HG02970 (cell line): ENCODE data around the gene RBBP8NL.

Source experiments
- ATAC-seq: cut with Tn5 transposase; IDR thresholded peaks from one replicate; pipeline ENCODE4 v1.9.1; 2021; ENCODE audit warnings: mild to moderate bottlenecking, moderate library complexity, moderate number of reproducible peaks; ENCODE audit not compliant: unreplicated experiment, low FRiP score

The RBBP8NL gene

GRCh38 chr20:62424249-62425107, 2.9 kb downstream of the RBBP8NL start:
- no peak for ATAC-seq

DNA sequence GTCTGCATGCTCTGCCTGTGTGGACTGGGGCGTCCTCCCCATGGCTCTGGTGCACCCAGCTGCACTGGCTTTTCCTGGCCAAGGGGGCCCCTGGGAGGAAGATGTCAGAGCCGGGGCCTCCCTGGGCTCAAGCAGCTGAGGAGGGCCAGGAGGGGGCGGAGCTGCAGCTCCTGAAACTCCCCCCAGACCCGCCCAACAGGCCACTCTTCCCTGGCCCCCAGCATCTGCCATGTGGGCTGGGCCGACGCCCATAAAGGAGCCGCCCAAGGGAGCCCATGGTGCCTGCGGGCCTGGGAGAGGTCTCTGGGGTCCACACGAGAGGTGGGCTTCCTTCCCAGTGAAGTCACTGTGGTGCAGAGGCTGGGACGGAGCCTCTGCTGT, 4.0 kb downstream of the RBBP8NL start:
- ATAC-seq, result no peak

DNA sequence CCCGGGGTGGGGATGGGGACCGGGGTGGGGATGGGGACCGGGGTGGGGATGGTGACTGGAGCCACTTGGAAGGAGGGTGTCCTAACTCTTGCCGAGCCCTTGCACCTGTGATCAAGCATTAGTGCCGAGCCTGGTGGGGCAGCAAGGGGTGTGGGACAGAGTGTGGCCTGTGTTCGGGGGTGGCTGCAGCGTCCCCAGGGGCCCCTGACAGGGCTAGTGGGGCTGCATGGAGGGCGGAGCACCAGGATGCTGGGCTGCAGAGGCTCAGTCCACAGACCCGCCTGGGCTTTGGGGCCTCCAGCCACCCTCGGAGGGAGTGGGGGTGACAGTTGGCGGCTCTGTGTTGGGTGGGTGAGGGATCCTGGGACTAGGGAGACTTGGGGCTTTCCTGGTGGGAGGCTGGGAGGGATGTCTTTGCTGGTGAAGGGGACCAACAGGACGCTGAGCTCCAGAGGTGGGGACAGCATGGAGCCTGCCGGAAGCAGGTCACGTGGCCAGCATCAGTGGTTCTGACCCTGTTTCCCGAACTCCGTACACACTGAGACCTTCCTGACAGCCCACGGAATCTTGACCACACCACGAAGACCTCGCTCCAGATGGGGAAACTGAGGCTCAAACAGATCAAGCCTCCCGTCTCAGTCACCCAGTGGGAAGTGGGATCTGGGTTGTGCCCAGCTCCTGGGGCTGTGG, 4.6 kb downstream of the RBBP8NL start:
- no peak for ATAC-seq

- ATAC-seq, result no peak
These were observed 5.7 kb downstream of the RBBP8NL start for GRCh38 chr20:62421716-62421990.

- no peak for ATAC-seq
These were observed 6.3 kb downstream of the RBBP8NL start for GRCh38 chr20:62420846-62421715.

DNA sequence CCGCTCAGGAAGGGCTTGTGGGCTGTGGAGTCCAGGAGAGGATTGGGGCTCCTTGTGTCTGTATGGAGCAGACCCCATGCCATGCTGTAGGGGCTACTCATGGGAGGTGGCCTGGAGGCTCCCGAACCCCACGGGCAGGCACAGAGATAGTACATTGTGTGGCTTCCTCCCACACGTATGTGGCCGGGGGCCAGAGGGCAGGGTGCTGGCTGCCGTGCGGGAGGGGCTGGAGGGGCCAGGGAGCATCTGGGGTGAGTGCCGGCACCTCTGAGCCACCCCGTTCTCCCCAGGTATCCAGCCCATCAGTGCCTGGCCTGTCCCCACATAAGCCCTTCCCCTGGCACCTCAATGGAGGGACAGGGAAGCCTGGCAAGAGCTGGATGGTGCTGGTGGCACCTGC, 7.6 kb downstream of the RBBP8NL start:
- no peak for ATAC-seq

- no peak for ATAC-seq
These were observed 8.4 kb downstream of the RBBP8NL start for GRCh38 chr20:62418709-62419487.

DNA sequence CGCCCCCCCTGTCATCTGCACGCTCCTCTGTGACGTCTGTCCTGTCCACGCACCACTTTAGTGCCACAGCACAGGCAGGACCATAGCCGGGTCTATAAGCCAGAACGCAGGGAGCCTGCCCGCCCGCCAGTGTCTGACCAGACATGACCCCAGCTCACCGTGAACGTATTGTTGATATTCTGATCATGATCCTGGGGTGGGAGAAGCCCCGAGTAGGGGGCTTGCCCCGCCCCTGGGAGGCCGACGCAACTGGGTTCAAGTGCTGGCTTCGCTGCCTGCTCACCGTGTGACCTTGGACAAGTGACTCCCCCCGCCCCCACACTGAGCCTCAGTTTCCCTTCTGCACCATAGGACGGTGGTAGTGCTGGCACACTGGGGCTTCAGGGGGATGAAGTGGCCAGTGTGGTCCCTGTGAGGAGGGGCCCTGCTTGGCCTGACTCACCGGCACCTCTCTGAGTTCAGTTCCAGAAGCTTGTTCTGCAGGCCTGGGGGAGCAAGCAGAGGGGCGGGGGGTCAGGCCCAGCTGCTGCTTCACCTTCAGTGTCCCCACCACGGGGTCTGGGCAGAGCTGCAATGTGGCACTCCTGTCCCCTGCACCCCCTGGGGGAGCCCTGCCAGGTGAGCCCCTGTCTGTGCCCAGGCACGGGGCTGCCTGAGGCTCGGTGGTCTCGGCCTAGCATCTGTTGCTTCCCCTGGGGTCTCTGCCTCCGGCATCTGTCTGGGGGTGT, 9.2 kb downstream of the RBBP8NL start:
- no peak for ATAC-seq

GRCh38 chr20:62416651-62417637, 10.4 kb downstream of the RBBP8NL start:
- no peak for ATAC-seq

DNA sequence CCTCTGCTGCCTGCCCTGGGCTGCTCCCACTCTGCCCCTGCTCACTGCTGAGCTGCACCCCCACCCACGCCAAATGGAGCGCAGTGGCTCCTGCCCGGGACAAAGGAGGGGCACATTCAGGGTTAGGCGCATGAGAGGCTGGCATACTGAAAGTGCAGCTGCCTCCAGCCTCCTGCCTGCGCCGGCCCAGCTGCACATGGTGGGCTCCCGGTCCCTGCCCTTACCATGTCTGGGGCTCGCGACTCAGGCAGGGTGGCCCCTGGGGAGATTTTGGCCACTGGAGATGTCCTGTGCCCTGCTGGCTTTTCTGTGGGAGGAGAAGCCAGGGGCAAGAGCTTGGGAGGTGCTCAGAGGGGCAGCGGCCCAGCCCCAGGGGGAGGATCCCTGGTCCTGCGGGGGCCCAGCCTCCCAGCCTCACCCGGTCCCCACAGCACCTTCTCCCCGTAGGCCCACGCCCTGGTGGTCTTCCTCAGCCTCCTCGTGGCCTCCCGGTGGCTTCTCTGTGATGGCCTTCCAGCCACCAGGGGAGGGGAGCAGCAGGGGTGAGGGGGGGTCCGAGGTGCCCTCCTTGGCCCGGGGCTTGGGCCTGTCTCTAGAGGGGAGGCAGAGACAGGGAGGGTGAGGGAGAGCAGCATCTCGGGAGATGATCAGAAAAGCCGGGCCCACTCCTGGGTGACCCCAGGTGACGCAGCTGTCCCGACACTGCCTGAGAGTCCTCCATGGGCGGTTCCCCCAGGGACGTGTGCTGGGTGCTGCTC, 11.8 kb downstream of the RBBP8NL start:
- ATAC-seq, result no peak

GRCh38 chr20:62413896-62414481, 13.3 kb downstream of the RBBP8NL start:
- no peak for ATAC-seq

GRCh38 chr20:62413025-62413570, 14.2 kb downstream of the RBBP8NL start:
- no peak for ATAC-seq

- ATAC-seq, result no peak
These were observed 14.9 kb downstream of the RBBP8NL start for GRCh38 chr20:62412194-62413024.

GRCh38 chr20:62411479-62412193, 15.7 kb downstream of the RBBP8NL start:
- no peak for ATAC-seq

DNA sequence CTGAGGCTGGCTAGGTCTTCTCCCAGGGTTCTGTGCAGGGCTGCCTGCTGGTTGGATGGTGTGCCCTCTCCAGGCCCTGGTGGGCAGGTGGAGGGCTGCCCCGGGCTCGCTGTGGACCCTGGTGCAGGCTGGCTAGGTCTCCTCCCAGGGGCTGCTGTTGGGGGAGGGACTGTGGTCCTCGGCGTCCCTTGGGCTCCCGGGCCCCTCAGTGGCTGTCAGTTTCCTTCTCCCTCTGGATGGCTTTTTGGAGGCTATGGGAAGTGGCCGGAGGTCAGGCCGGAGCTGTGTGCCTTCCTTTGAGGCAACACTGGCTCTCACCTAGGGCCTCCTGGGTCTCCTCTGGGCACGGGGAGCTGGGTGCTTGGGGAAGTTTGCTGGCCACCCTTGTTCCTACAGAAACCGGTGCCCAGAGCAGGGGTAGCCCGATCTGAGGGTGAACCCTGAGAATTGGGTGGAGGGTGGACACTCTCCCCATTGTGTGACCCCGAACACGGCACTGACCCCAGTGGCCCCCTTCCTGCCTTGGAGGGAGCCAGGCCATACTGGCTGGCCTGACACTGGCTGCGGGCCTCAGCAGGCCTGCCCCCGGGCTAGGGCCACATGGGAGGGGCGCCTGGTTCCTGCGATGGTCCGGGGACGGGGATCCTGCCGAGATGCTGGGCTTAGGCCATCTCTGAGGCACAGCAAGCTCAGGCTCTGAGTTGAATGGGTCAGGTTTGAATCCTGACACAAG, 16.4 kb downstream of the RBBP8NL start:
- no peak for ATAC-seq
